H9 (cell line): ENCODE data around the gene ZNF646. TPM values are rescaled to one million over a fixed set of nuclear protein-coding genes. Genes with fewer than 3 reads are reported as not detected.
A peak's percentile ranks its signal among the peaks of the same experiment; 100 is the strongest.

Experiments
- DNase-seq: peaks from one replicate; pipeline ENCODE4 v3.0.0-alpha.2; 2017
- H2AFZ ChIP-seq: one replicate; pipeline ENCODE4 v1.6.1; 2013; ENCODE audit warnings: mild to moderate bottlenecking, low read length, control low read depth, moderate library complexity
- H2AK5ac ChIP-seq: 2 replicates; pipeline ENCODE4 v1.6.1; 2013; ENCODE audit warnings: low read length, control low read depth, mixed read lengths; ENCODE audit not compliant: insufficient read length
- H2BK120ac ChIP-seq: one replicate; pipeline ENCODE4 v1.6.1; 2013; ENCODE audit warnings: low read depth, mild to moderate bottlenecking, low read length, control low read depth, inconsistent platforms; ENCODE audit not compliant: poor library complexity, severe bottlenecking
- H2BK12ac ChIP-seq: 2 replicates; pipeline ENCODE4 v1.6.1; 2013; ENCODE audit warnings: low read length, control low read depth, mixed read lengths, low read depth; ENCODE audit not compliant: insufficient read length
- H2BK15ac ChIP-seq: 2 replicates; pipeline ENCODE4 v1.6.1; 2013; ENCODE audit warnings: low read depth, low read length, control low read depth
- H2BK20ac ChIP-seq: one replicate; pipeline ENCODE4 v1.6.1; 2013; ENCODE audit warnings: low read depth, mild to moderate bottlenecking, low read length, control low read depth, inconsistent platforms; ENCODE audit not compliant: poor library complexity, severe bottlenecking
- H2BK5ac ChIP-seq: 2 replicates; pipeline ENCODE4 v1.6.1; 2013; ENCODE audit warnings: low read length, control low read depth, mixed read lengths; ENCODE audit not compliant: insufficient read length
- H3K14ac ChIP-seq: 2 replicates; pipeline ENCODE4 v1.6.1; 2013; ENCODE audit warnings: low read length, control low read depth; ENCODE audit not compliant: insufficient read depth
- H3K18ac ChIP-seq: 2 replicates; pipeline ENCODE4 v1.6.1; 2013; ENCODE audit warnings: low read depth, mild to moderate bottlenecking, mixed read lengths, low read length, control low read depth; ENCODE audit not compliant: insufficient read length
- H3K23ac ChIP-seq: 2 replicates; pipeline ENCODE4 v1.6.1; 2013; ENCODE audit warnings: low read length, control low read depth, mixed read lengths, low read depth; ENCODE audit not compliant: insufficient read length
- H3K23me2 ChIP-seq: 2 replicates; pipeline ENCODE4 v1.6.1; 2013; ENCODE audit warnings: low read depth, mild to moderate bottlenecking, mixed read lengths, low read length, control low read depth; ENCODE audit not compliant: insufficient read length, poor library complexity, severe bottlenecking
- H3K27ac ChIP-seq: 2 replicates; pipeline ENCODE4 v1.5.1; 2013; ENCODE audit warnings: low read length, control low read depth, mixed read lengths, low read depth; ENCODE audit not compliant: insufficient read length
- H3K27me3 ChIP-seq: 2 replicates; pipeline ENCODE4 v1.6.1; 2013; ENCODE audit warnings: low read length, control low read depth, inconsistent platforms; ENCODE audit not compliant: insufficient read depth
- H3K4ac ChIP-seq: 2 replicates; pipeline ENCODE4 v1.6.1; 2013; ENCODE audit warnings: low read depth, mild to moderate bottlenecking, control low read depth, inconsistent platforms, low read length, moderate library complexity
- H3K4me1 ChIP-seq: 2 replicates; pipeline ENCODE4 v1.6.1; 2013; ENCODE audit warnings: low read length, control low read depth, inconsistent platforms; ENCODE audit not compliant: insufficient read depth
- H3K4me2 ChIP-seq: 2 replicates; pipeline ENCODE4 v1.6.1; 2013; ENCODE audit warnings: low read length, control low read depth, mixed read lengths; ENCODE audit not compliant: insufficient read length, insufficient read depth
- H3K56ac ChIP-seq: 2 replicates; pipeline ENCODE4 v1.6.1; 2013; ENCODE audit warnings: low read depth, mild to moderate bottlenecking, mixed read lengths, low read length, control low read depth; ENCODE audit not compliant: insufficient read length
- H3K79me1 ChIP-seq: 2 replicates; pipeline ENCODE4 v1.6.1; 2013; ENCODE audit warnings: low read depth, mild to moderate bottlenecking, moderate library complexity, low read length, control low read depth, inconsistent platforms; ENCODE audit not compliant: insufficient read depth, poor library complexity, severe bottlenecking
- H3K79me2 ChIP-seq: 2 replicates; pipeline ENCODE4 v1.6.1; 2013; ENCODE audit warnings: low read length, control low read depth, inconsistent platforms; ENCODE audit not compliant: insufficient read depth
- H3K9ac ChIP-seq: 2 replicates; pipeline ENCODE4 v1.6.1; 2013; ENCODE audit warnings: low read length, control low read depth, mixed read lengths; ENCODE audit not compliant: insufficient read length; ENCODE audit errors: extremely low read depth
- H3K9me3 ChIP-seq: one replicate; pipeline ENCODE4 v1.6.1; 2013; ENCODE audit warnings: low read depth, low read length, inconsistent platforms; ENCODE audit not compliant: control insufficient read depth
- H3T11ph ChIP-seq: one replicate; pipeline ENCODE4 v1.6.1; 2013; ENCODE audit warnings: mild to moderate bottlenecking, low read length, control low read depth, inconsistent platforms
- H4K20me1 ChIP-seq: one replicate; pipeline ENCODE4 v1.6.1; 2013; ENCODE audit not compliant: control insufficient read depth, insufficient read length, insufficient read depth
- H4K5ac ChIP-seq: 2 replicates; pipeline ENCODE4 v1.6.1; 2013; ENCODE audit warnings: low read depth, mild to moderate bottlenecking, mixed read lengths, low read length, control low read depth; ENCODE audit not compliant: insufficient read length
- H4K8ac ChIP-seq: replicated peaks from 2 replicates; pipeline ENCODE4 v1.6.1; 2013; ENCODE audit warnings: low read length, control low read depth, mixed read lengths, low read depth; ENCODE audit not compliant: insufficient read length
- H4K91ac ChIP-seq: 2 replicates; pipeline ENCODE4 v1.6.1; 2013; ENCODE audit warnings: low read depth, mild to moderate bottlenecking, moderate library complexity, mixed read lengths, low read length, control low read depth; ENCODE audit not compliant: insufficient read length
- H3K27ac Mint-ChIP-seq, 3 experiments: 2 replicates in 2 of 3; 3 replicates in 1 of 3; pipeline ENCODE4 v1.8.0; 2020 to 2021; ENCODE audit warnings: mixed read lengths in 3 of 3, mild to moderate bottlenecking in 1 of 3, moderate library complexity in 1 of 3
- H3K27me3 Mint-ChIP-seq: 2 replicates; pipeline ENCODE4 v1.8.0; 2021; ENCODE audit warnings: low read depth, mild to moderate bottlenecking, moderate library complexity, mixed read lengths
- H3K36me3 Mint-ChIP-seq, 3 experiments: 2 replicates in 2 of 3; 3 replicates in 1 of 3; pipeline ENCODE4 v1.8.0; 2020 to 2021; ENCODE audit warnings: low read depth in 3 of 3, mixed read lengths in 3 of 3; ENCODE audit not compliant: insufficient read depth in 1 of 3
- H3K4me1 Mint-ChIP-seq, 2 experiments: 2 replicates each; pipeline ENCODE4 v1.8.0; 2020; ENCODE audit warnings: mixed read lengths in 2 of 2
- H3K4me3 Mint-ChIP-seq, 2 experiments: 2 replicates in 1 of 2; 3 replicates in 1 of 2; pipeline ENCODE4 v1.8.0; 2020 to 2021; ENCODE audit warnings: mild to moderate bottlenecking in 2 of 2, mixed read lengths in 2 of 2, moderate library complexity in 1 of 2
- H3K9me3 Mint-ChIP-seq, 2 experiments: 2 replicates in 1 of 2; 3 replicates in 1 of 2; pipeline ENCODE4 v1.8.0; 2020; ENCODE audit warnings: mild to moderate bottlenecking in 2 of 2, mixed read lengths in 2 of 2, moderate library complexity in 1 of 2
- WGBS: extraction: QIAGEN DNeasy Blood & Tissue Kit; methylation state at CpG from one replicate; pipeline ENCODE4 v1.1.7; 2013; ENCODE audit warnings: missing lambda C conversion rate, low lambda C conversion rate, mixed read lengths; ENCODE audit not compliant: insufficient read length; ENCODE audit errors: extremely low coverage; 5-methylcytosine and 5-hydroxymethylcytosine counted together
- total RNA-seq: library from RNA; stranded (reverse); gene quantifications from 2 replicates; pipeline ENCODE4 v1.2.1, GENCODE V29; 2021
- TF ChIP-seq, protein P1 (sequence below): fragments of 200-600 bp; sonication (generic); conservative IDR thresholded peaks from 3 replicates; pipeline ENCODE4 v1.8.0; 2021; ENCODE audit warnings: antibody characterized with exemption, mild to moderate bottlenecking

ZNF646 gene
- total RNA-seq, 1 experiment from 2014 or later, result 29.2 TPM

DNA sequence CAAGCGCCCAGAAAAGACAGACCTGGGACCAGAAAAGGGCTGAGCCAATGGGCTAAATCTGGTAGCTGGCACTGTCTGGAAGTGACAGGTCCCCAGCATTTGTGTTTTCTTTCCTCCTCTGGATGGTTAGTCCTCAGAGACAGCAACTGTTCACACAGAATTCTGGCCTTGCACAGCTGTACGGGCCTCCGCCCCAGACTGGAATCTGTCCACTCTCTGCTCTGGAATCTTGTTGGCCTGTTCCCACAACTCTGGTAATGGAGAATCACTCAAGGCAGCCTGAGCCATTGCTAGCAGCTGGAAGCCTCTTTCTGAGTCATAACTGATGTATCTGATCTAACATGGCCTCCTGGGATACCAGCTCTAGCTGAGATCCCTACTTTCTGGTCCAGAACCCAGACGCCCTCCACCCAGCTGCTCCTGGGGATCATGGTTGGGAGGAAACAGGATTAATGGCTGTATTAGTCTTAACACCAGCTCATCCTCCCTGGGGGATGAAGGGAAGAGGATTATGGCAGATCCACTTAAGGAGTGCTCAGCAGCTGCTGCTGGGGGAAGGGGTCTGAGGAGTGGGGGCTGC lies 9.2 kb upstream of the ZNF646 start:
- Mint-ChIP-seq H3K27ac (peak overlapping the region in 1 of 3 experiments; percentile 47; a peak in 2 of 7 replicates), H3K27me3 (no peaks in the 10 kb centered on the region), H3K36me3 (peaks cover 22 to 46% (median 40%) of the 10 kb centered on the region in 3 experiments), H3K4me1 (no peaks in the 10 kb centered on the region), H3K9me3 (no peaks in the 10 kb centered on the region), H3K4me3 (no peak overlapping the region)
- no peaks in the 10 kb centered on the region for H3K9me3 ChIP-seq
- H4K91ac ChIP-seq, result no peak overlapping the region
- peaks cover 6% of the 10 kb centered on the region for H3K79me1 ChIP-seq
- no peak overlapping the region for H3K56ac ChIP-seq
- no peak overlapping the region for H3K4me2 ChIP-seq
- H4K8ac ChIP-seq, result no peak overlapping the region
- H2AK5ac ChIP-seq, result no peak overlapping the region
- H2BK15ac ChIP-seq, result no peak overlapping the region
- H3K23ac ChIP-seq, result no peak overlapping the region
- H2BK120ac ChIP-seq, result no peak overlapping the region
- TF ChIP-seq, protein P1, sequence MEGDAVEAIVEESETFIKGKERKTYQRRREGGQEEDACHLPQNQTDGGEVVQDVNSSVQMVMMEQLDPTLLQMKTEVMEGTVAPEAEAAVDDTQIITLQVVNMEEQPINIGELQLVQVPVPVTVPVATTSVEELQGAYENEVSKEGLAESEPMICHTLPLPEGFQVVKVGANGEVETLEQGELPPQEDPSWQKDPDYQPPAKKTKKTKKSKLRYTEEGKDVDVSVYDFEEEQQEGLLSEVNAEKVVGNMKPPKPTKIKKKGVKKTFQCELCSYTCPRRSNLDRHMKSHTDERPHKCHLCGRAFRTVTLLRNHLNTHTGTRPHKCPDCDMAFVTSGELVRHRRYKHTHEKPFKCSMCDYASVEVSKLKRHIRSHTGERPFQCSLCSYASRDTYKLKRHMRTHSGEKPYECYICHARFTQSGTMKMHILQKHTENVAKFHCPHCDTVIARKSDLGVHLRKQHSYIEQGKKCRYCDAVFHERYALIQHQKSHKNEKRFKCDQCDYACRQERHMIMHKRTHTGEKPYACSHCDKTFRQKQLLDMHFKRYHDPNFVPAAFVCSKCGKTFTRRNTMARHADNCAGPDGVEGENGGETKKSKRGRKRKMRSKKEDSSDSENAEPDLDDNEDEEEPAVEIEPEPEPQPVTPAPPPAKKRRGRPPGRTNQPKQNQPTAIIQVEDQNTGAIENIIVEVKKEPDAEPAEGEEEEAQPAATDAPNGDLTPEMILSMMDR, result no peak
- H3K9ac ChIP-seq, result no peak overlapping the region
- H2BK12ac ChIP-seq, result no peak overlapping the region
- no peak overlapping the region for H2AFZ ChIP-seq
- H4K5ac ChIP-seq, result no peak overlapping the region
- no peak overlapping the region for H2BK20ac ChIP-seq
- H3K14ac ChIP-seq, result no peak overlapping the region
- H3K27me3 ChIP-seq, result no peaks in the 10 kb centered on the region
- no peak overlapping the region for H3K18ac ChIP-seq
- H2BK5ac ChIP-seq, result no peak overlapping the region
- DNase-seq, result no peak
- peaks cover 9% of the 10 kb centered on the region; the same call in 1 of the 2 replicates for H3K79me2 ChIP-seq
- H4K20me1 ChIP-seq, result no peaks in the 10 kb centered on the region
- no peaks in the 10 kb centered on the region for H3K23me2 ChIP-seq
- no peak overlapping the region for H3K27ac ChIP-seq
- H3T11ph ChIP-seq, result no peak overlapping the region
- no peaks in the 10 kb centered on the region for H3K4me1 ChIP-seq
- no peak overlapping the region for H3K4ac ChIP-seq
- no CpG with 5 or more reads among the region's 4 CpGs for WGBS
